HEK293T (cell line): ENCODE data around the gene RNF141.

Experiments used
- CTCF ChIA-PET: fragments of 350-600 bp; formaldehyde crosslinking; extraction: SDS; loops from one replicate; lab custom pipeline; 2021; ENCODE audit warnings: antibody characterized with exemption, inconsistent platforms; lab: Yijun Ruan, JAX
- POLR2A ChIA-PET: fragments of 350-600 bp; formaldehyde crosslinking; extraction: SDS; loops from one replicate; lab custom pipeline; 2020; ENCODE audit warnings: antibody characterized with exemption, inconsistent platforms; lab: Yijun Ruan, JAX
- DNase-seq: peaks from one replicate; pipeline ENCODE4 v3.0.0; 2012; ENCODE audit warnings: mixed read lengths; ENCODE audit errors: extremely low spot score
- ARNT ChIP-seq: fragments of 450-650 bp; IDR thresholded peaks from 2 replicates; pipeline ENCODE4 v1.6.1; 2017; ENCODE audit warnings: mild to moderate bottlenecking
- BHLHE40 ChIP-seq: fragments of 450-650 bp; IDR thresholded peaks from 2 replicates; pipeline ENCODE4 v1.6.1; 2016; ENCODE audit warnings: mild to moderate bottlenecking, moderate library complexity, borderline replicate concordance
- CTBP1 ChIP-seq: fragments of 450-650 bp; IDR thresholded peaks from 2 replicates; pipeline ENCODE4 v1.6.1; 2016; ENCODE audit warnings: borderline replicate concordance
- ELF4 ChIP-seq: fragments of 450-650 bp; IDR thresholded peaks from 2 replicates; pipeline ENCODE4 v1.6.1; 2017; ENCODE audit warnings: antibody characterized with exemption
- FOXA1 ChIP-seq: fragments of 450-650 bp; IDR thresholded peaks from 2 replicates; pipeline ENCODE4 v1.6.1; 2016; ENCODE audit warnings: mild to moderate bottlenecking
- FOXK2 ChIP-seq: fragments of 450-650 bp; IDR thresholded peaks from 2 replicates; pipeline ENCODE4 v1.6.1; 2016; ENCODE audit warnings: mild to moderate bottlenecking
- FOXM1 ChIP-seq: fragments of 450-650 bp; IDR thresholded peaks from 2 replicates; pipeline ENCODE4 v1.6.1; 2017; ENCODE audit warnings: mild to moderate bottlenecking, borderline replicate concordance
- HDGF ChIP-seq: fragments of 450-650 bp; IDR thresholded peaks from 2 replicates; pipeline ENCODE4 v1.6.1; 2017; ENCODE audit warnings: antibody characterized with exemption, borderline replicate concordance
- L3MBTL2 ChIP-seq: fragments of 450-650 bp; conservative IDR thresholded peaks from 2 replicates; pipeline ENCODE4 v1.6.1; 2016; ENCODE audit warnings: mild to moderate bottlenecking
- LEF1 ChIP-seq: fragments of 450-650 bp; IDR thresholded peaks from 2 replicates; pipeline ENCODE4 v1.6.1; 2017; ENCODE audit warnings: mild to moderate bottlenecking, borderline replicate concordance
- NFRKB ChIP-seq: fragments of 450-650 bp; IDR thresholded peaks from 2 replicates; pipeline ENCODE4 v1.6.1; 2016; ENCODE audit warnings: mild to moderate bottlenecking, moderate library complexity
- PKNOX1 ChIP-seq: fragments of 450-650 bp; IDR thresholded peaks from 2 replicates; pipeline ENCODE4 v1.6.1; 2016
- SP1 ChIP-seq: fragments of 450-650 bp; IDR thresholded peaks from 2 replicates; pipeline ENCODE4 v1.6.1; 2017
- SUZ12 ChIP-seq: fragments of 450-650 bp; IDR thresholded peaks from 2 replicates; pipeline ENCODE4 v1.6.1; 2016; ENCODE audit warnings: mild to moderate bottlenecking
- TARDBP ChIP-seq: fragments of 450-650 bp; IDR thresholded peaks from 2 replicates; pipeline ENCODE4 v1.6.1; 2016
- ZNF384 ChIP-seq: fragments of 450-650 bp; IDR thresholded peaks from 2 replicates; pipeline ENCODE4 v1.6.1; 2016

Gene RNF141

GRCh38 chr11:10558288-10558687 is 17.3 kb upstream of the RNF141 start:
- no peak for DNase-seq
- no peak for TF ChIP-seq FOXA1
- TF ChIP-seq TARDBP: no peak
- no peak for TF ChIP-seq L3MBTL2
- no peak for TF ChIP-seq ZNF384
- no peak for TF ChIP-seq LEF1
- no peak for TF ChIP-seq FOXK2
- no peak for TF ChIP-seq CTBP1
- no peak for TF ChIP-seq ELF4
- no peak for TF ChIP-seq SUZ12
- TF ChIP-seq FOXM1: no peak
- POLR2A ChIA-PET: no interaction called here
- CTCF ChIA-PET: interaction anchor here (0.6 to 1.1 kb wide), 2 partner anchors 17 to 96 kb away, joined by 3 to 4 read pairs; partner anchors contain the start of gene RNF141

- ChIA-PET POLR2A (interaction anchor here (1.5 kb wide), 1 partner anchor 16 kb away, joined by 4 read pairs; the partner anchor contains the start of gene RNF141), CTCF (interaction anchor here (0.7 kb wide), 1 partner anchor 463 kb away, joined by 3 read pairs; no protein-coding TSS in a partner anchor)
- no peak for DNase-seq
- TF ChIP-seq FOXM1 (no peak), ARNT (no peak), LEF1 (no peak), SP1 (no peak), ZNF384 (no peak), NFRKB (no peak), PKNOX1 (no peak), ELF4 (no peak), SUZ12 (no peak), BHLHE40 (no peak), HDGF (no peak), TARDBP (no peak), FOXK2 (no peak), CTBP1 (no peak), FOXA1 (no peak), L3MBTL2 (no peak)
These were observed 15.6 kb upstream of the RNF141 start for GRCh38 chr11:10556590-10556989.

GRCh38 chr11:10551845-10552352 is 10.9 kb upstream of the RNF141 start:
- POLR2A ChIA-PET: no interaction called here
- CTCF ChIA-PET: no interaction called here
- TF ChIP-seq TARDBP: no peak
- DNase-seq: no peak

GRCh38 chr11:10551290-10551592 is 10.3 kb upstream of the RNF141 start:
- ChIA-PET CTCF (no interaction called here), POLR2A (no interaction called here)
- TF ChIP-seq NFRKB: no peak
- DNase-seq: no peak

GRCh38 chr11:10550503-10551289 is 9.7 kb upstream of the RNF141 start:
- ChIA-PET CTCF (no interaction called here), POLR2A (no interaction called here)
- DNase-seq: no peak
- TF ChIP-seq HDGF (no peak), BHLHE40 (no peak), ELF4 (no peak), FOXM1 (no peak), SP1 (no peak), NFRKB (no peak), LEF1 (no peak), FOXA1 (no peak), FOXK2 (no peak), PKNOX1 (no peak), CTBP1 (no peak), ZNF384 (no peak), ARNT (no peak), L3MBTL2 (no peak), SUZ12 (no peak), TARDBP (no peak)

GRCh38 chr11:10544491-10545465 is 3.8 kb upstream of the RNF141 start:
- CTCF ChIA-PET: no interaction called here
- TF ChIP-seq FOXK2 (no peak), SP1 (no peak), BHLHE40 (no peak), ARNT (no peak), FOXM1 (no peak), NFRKB (no peak), CTBP1 (no peak), ELF4 (no peak), LEF1 (no peak), SUZ12 (no peak), HDGF (no peak), ZNF384 (no peak), PKNOX1 (no peak), FOXA1 (no peak), TARDBP (no peak), L3MBTL2 (no peak)

More at GRCh38 chr11:10544491-10545465, 3.8 kb upstream of the RNF141 start:
- DNase-seq: no peak
- POLR2A ChIA-PET: no interaction called here
